ENCODE data around the gene OR52M1.

GRCh38 chr11:4541071-4541470 lies 3.9 kb upstream of the OR52M1 start:
- TF ChIP-seq PPARA (CRISPR knock-in tag; IDR thresholded peaks at IDR 0.05; ENCODE audit: borderline replicate concordance), result no peak
- TF ChIP-seq ZC3H10 (CRISPR knock-in tag; IDR thresholded peaks at IDR 0.05), result no peak
- TF ChIP-seq POU6F1 (CRISPR knock-in tag; IDR thresholded peaks at IDR 0.05; ENCODE audit: borderline replicate concordance, low read depth), result no peak
- TF ChIP-seq, protein P1, sequence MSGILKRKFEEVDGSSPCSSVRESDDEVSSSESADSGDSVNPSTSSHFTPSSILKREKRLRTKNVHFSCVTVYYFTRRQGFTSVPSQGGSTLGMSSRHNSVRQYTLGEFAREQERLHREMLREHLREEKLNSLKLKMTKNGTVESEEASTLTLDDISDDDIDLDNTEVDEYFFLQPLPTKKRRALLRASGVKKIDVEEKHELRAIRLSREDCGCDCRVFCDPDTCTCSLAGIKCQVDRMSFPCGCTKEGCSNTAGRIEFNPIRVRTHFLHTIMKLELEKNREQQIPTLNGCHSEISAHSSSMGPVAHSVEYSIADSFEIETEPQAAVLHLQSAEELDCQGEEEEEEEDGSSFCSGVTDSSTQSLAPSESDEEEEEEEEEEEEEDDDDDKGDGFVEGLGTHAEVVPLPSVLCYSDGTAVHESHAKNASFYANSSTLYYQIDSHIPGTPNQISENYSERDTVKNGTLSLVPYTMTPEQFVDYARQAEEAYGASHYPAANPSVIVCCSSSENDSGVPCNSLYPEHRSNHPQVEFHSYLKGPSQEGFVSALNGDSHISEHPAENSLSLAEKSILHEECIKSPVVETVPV (CRISPR knock-in tag; IDR thresholded peaks at IDR 0.05), result no peak
- no peak for TF ChIP-seq ZNF565 (CRISPR knock-in tag; conservative IDR thresholded peaks at IDR 0.05; ENCODE audit: low read depth)
- TF ChIP-seq ESRRG (CRISPR knock-in tag; IDR thresholded peaks at IDR 0.05), result no peak
- TF ChIP-seq, protein P2, sequence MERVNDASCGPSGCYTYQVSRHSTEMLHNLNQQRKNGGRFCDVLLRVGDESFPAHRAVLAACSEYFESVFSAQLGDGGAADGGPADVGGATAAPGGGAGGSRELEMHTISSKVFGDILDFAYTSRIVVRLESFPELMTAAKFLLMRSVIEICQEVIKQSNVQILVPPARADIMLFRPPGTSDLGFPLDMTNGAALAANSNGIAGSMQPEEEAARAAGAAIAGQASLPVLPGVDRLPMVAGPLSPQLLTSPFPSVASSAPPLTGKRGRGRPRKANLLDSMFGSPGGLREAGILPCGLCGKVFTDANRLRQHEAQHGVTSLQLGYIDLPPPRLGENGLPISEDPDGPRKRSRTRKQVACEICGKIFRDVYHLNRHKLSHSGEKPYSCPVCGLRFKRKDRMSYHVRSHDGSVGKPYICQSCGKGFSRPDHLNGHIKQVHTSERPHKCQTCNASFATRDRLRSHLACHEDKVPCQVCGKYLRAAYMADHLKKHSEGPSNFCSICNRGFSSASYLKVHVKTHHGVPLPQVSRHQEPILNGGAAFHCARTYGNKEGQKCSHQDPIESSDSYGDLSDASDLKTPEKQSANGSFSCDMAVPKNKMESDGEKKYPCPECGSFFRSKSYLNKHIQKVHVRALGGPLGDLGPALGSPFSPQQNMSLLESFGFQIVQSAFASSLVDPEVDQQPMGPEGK (CRISPR knock-in tag; IDR thresholded peaks at IDR 0.05; ENCODE audit: borderline replicate concordance), result no peak
- no peak for TF ChIP-seq SNAI2 (CRISPR knock-in tag; IDR thresholded peaks at IDR 0.05)
- TF ChIP-seq CREB5 (CRISPR knock-in tag; IDR thresholded peaks at IDR 0.05; ENCODE audit: low read depth), result no peak
- no peak for TF ChIP-seq BACH2 (CRISPR knock-in tag; IDR thresholded peaks at IDR 0.05; ENCODE audit: borderline replicate concordance)
- TF ChIP-seq TSHZ2 (CRISPR knock-in tag; IDR thresholded peaks at IDR 0.05), result no peak
- no peak for TF ChIP-seq ZNF70 (CRISPR knock-in tag; IDR thresholded peaks at IDR 0.05)
- TF ChIP-seq RARB (CRISPR knock-in tag; IDR thresholded peaks at IDR 0.05), result no peak
- TF ChIP-seq ARNTL (CRISPR knock-in tag; IDR thresholded peaks at IDR 0.05; ENCODE audit: borderline replicate concordance, low read depth), result no peak

All from SK-N-SH treated with all-trans-retinoic acid at 6 μM for 48 hours (cell line).